ENCODE results near the gene EREG. TPM values are rescaled to one million over a fixed set of nuclear protein-coding genes. Genes with fewer than 3 reads are reported as not detected.

Gene EREG
- total RNA-seq, 2 experiments from 2014 or later, result 0.58 to 0.59 TPM

DNA sequence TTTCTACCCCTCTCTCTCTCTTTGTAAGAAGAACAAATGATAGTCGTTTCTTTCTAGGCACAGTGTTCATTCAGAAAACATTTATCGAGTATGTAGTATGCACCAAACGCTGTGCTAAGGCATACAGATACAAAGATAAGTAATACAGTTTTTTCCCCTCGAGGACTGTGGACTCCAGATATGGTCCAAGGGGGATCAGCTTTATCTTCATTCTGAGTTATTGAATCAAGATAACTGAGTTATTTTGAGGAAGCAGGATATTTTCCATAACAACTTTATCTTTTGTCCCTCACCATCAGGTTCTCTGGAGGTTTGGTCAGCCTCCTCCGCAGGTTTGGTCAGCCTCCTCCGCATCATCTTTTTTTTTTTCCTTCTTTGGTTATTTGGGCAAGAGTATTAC, 15.0 kb downstream of the EREG start:
- no peaks in the 10 kb centered on the region for H3K4me1 ChIP-seq (ENCODE audit: insufficient read depth, low read length)
- DNase-seq (no peak), ATAC-seq (ENCODE audit: poor library complexity) (no peak)
- ChIA-PET POLR2A (no interaction called here), CTCF (no interaction called here)
- intact Hi-C loops (cut with DNase I, micrococcal nuclease), result loop anchor here in 1 of 2 experiments (5.0 kb wide), 1 partner anchor 67 kb away; the partner anchor contains the start of gene AREG
- no peaks in the 10 kb centered on the region for H3K36me3 Mint-ChIP-seq (ENCODE audit: low read depth)
- no peak overlapping the region for H3K27ac Mint-ChIP-seq
- no peaks in the 10 kb centered on the region for H3K9me3 ChIP-seq (ENCODE audit: control insufficient read depth in 1 of 2, insufficient read depth in 1 of 2, low read length in 2 of 2)
- no peaks in the 10 kb centered on the region for H3K9me3 Mint-ChIP-seq
- no peaks in the 10 kb centered on the region for H3K4me1 Mint-ChIP-seq (ENCODE audit: low read depth)
- no peak overlapping the region for H3K4me3 ChIP-seq (ENCODE audit: low read length)
- H3K4me3 Mint-ChIP-seq, result no peak overlapping the region
- H3K27me3 Mint-ChIP-seq, result no peaks in the 10 kb centered on the region
- no peaks in the 10 kb centered on the region for H3K27me3 ChIP-seq (ENCODE audit: control insufficient read depth in 1 of 2, insufficient read depth in 2 of 2, low read length in 2 of 2)
- no peak overlapping the region for H3K27ac ChIP-seq (ENCODE audit: low read depth in 1 of 2, low read length in 2 of 2)
- no peaks in the 10 kb centered on the region for H3K36me3 ChIP-seq (ENCODE audit: insufficient read depth, low read length)
- TF ChIP-seq, protein P1, sequence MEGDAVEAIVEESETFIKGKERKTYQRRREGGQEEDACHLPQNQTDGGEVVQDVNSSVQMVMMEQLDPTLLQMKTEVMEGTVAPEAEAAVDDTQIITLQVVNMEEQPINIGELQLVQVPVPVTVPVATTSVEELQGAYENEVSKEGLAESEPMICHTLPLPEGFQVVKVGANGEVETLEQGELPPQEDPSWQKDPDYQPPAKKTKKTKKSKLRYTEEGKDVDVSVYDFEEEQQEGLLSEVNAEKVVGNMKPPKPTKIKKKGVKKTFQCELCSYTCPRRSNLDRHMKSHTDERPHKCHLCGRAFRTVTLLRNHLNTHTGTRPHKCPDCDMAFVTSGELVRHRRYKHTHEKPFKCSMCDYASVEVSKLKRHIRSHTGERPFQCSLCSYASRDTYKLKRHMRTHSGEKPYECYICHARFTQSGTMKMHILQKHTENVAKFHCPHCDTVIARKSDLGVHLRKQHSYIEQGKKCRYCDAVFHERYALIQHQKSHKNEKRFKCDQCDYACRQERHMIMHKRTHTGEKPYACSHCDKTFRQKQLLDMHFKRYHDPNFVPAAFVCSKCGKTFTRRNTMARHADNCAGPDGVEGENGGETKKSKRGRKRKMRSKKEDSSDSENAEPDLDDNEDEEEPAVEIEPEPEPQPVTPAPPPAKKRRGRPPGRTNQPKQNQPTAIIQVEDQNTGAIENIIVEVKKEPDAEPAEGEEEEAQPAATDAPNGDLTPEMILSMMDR (IDR thresholded peaks at IDR 0.05), result no peak

- peaks cover 19% of the 10 kb centered on the region for H3K27me3 Mint-ChIP-seq
- Histone ChIP-seq H3K36me3 (ENCODE audit: insufficient read depth, low read length) (no peaks in the 10 kb centered on the region), H3K27me3 (ENCODE audit: control insufficient read depth in 1 of 2, insufficient read depth in 2 of 2, low read length in 2 of 2) (peaks cover 0 to 5% of the 10 kb centered on the region in 2 experiments), H3K9me3 (ENCODE audit: control insufficient read depth in 1 of 2, insufficient read depth in 1 of 2, low read length in 2 of 2) (no peaks in the 10 kb centered on the region), H3K27ac (ENCODE audit: low read depth in 1 of 2, low read length in 2 of 2) (no peak overlapping the region), H3K4me1 (ENCODE audit: insufficient read depth, low read length) (no peaks in the 10 kb centered on the region), H3K4me3 (ENCODE audit: low read length) (no peak overlapping the region)
- POLR2A ChIA-PET, result no interaction called here
- H3K36me3 Mint-ChIP-seq (ENCODE audit: low read depth), result no peaks in the 10 kb centered on the region
- CTCF ChIA-PET, result interaction anchor here (1.3 kb wide), 1 partner anchor 60 kb away, joined by 3 read pairs; the partner anchor contains the start of gene AREG
- no peaks in the 10 kb centered on the region for H3K9me3 Mint-ChIP-seq
- TF ChIP-seq, protein P1 (IDR thresholded peaks at IDR 0.05), result no peak
- no peak overlapping the region for H3K27ac Mint-ChIP-seq
- no peak overlapping the region for H3K4me3 Mint-ChIP-seq
- intact Hi-C loops (cut with DNase I, micrococcal nuclease), result no loop called here
- DNase-seq, result no peak
- ATAC-seq (ENCODE audit: poor library complexity), result no peak
- H3K4me1 Mint-ChIP-seq (ENCODE audit: low read depth), result no peaks in the 10 kb centered on the region
Observed at GRCh38 chr4:74385386-74385785, 20.4 kb downstream of the EREG start.

- Mint-ChIP-seq H3K4me1 (ENCODE audit: low read depth) (no peaks in the 10 kb centered on the region), H3K27me3 (peaks cover 19% of the 10 kb centered on the region), H3K9me3 (no peaks in the 10 kb centered on the region), H3K4me3 (no peak overlapping the region), H3K27ac (no peak overlapping the region), H3K36me3 (ENCODE audit: low read depth) (no peaks in the 10 kb centered on the region)
- no peak for ATAC-seq (ENCODE audit: poor library complexity)
- Histone ChIP-seq H3K36me3 (ENCODE audit: insufficient read depth, low read length) (no peaks in the 10 kb centered on the region), H3K27ac (ENCODE audit: low read depth in 1 of 2, low read length in 2 of 2) (no peak overlapping the region), H3K4me1 (ENCODE audit: insufficient read depth, low read length) (no peaks in the 10 kb centered on the region), H3K4me3 (ENCODE audit: low read length) (no peak overlapping the region), H3K27me3 (ENCODE audit: control insufficient read depth in 1 of 2, insufficient read depth in 2 of 2, low read length in 2 of 2) (peaks cover 0 to 5% of the 10 kb centered on the region in 2 experiments), H3K9me3 (ENCODE audit: control insufficient read depth in 1 of 2, insufficient read depth in 1 of 2, low read length in 2 of 2) (no peaks in the 10 kb centered on the region)
- intact Hi-C loops (cut with DNase I, micrococcal nuclease), result no loop called here
- ChIA-PET CTCF (no interaction called here), POLR2A (interaction anchor here (0.7 kb wide), 1 partner anchor 21 kb away, joined by 3 read pairs; no protein-coding TSS in a partner anchor)
- TF ChIP-seq, protein P1 (IDR thresholded peaks at IDR 0.05), result no peak
- DNase-seq, result no peak
Observed at GRCh38 chr4:74386159-74386558, 21.2 kb downstream of the EREG start.

Data from CD4-positive, alpha-beta T cell (primary cell).